ENCODE measurements around the gene TMEM120B.

Gene TMEM120B

GRCh38 chr12:121764808-121765207 lies 52.3 kb downstream of the TMEM120B start:
- TF ChIP-seq, protein P1, sequence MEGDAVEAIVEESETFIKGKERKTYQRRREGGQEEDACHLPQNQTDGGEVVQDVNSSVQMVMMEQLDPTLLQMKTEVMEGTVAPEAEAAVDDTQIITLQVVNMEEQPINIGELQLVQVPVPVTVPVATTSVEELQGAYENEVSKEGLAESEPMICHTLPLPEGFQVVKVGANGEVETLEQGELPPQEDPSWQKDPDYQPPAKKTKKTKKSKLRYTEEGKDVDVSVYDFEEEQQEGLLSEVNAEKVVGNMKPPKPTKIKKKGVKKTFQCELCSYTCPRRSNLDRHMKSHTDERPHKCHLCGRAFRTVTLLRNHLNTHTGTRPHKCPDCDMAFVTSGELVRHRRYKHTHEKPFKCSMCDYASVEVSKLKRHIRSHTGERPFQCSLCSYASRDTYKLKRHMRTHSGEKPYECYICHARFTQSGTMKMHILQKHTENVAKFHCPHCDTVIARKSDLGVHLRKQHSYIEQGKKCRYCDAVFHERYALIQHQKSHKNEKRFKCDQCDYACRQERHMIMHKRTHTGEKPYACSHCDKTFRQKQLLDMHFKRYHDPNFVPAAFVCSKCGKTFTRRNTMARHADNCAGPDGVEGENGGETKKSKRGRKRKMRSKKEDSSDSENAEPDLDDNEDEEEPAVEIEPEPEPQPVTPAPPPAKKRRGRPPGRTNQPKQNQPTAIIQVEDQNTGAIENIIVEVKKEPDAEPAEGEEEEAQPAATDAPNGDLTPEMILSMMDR (IDR thresholded peaks at IDR 0.05; ENCODE audit: insufficient read depth, low read length, poor library complexity, severe bottlenecking) = no peak
- peaks cover 2% of the 10 kb centered on the region for H3K36me3 ChIP-seq (ENCODE audit: control insufficient read depth, insufficient read depth, low read length)
- no peak for DNase-seq (ENCODE audit: extremely low read depth, insufficient read length)

GRCh38 chr12:121765573-121765972 lies 53.0 kb downstream of the TMEM120B start:
- TF ChIP-seq, protein P1 (IDR thresholded peaks at IDR 0.05; ENCODE audit: insufficient read depth, low read length, poor library complexity, severe bottlenecking) = no peak
- no peaks in the 10 kb centered on the region for H3K27me3 ChIP-seq (replicated peaks; ENCODE audit: control insufficient read depth, insufficient read depth, low read length)
- H3K4me3 ChIP-seq (replicated peaks; ENCODE audit: low read depth, low read length) = no peak overlapping the region
- peaks cover 2% of the 10 kb centered on the region for H3K36me3 ChIP-seq (ENCODE audit: control insufficient read depth, insufficient read depth, low read length)
- DNase-seq (ENCODE audit: extremely low read depth, insufficient read length) = no peak

More at GRCh38 chr12:121764808-121765207, 52.3 kb downstream of the TMEM120B start:
- no peaks in the 10 kb centered on the region for H3K27me3 ChIP-seq (replicated peaks; ENCODE audit: control insufficient read depth, insufficient read depth, low read length)
- H3K4me3 ChIP-seq (replicated peaks; ENCODE audit: low read depth, low read length) = no peak overlapping the region

DNA sequence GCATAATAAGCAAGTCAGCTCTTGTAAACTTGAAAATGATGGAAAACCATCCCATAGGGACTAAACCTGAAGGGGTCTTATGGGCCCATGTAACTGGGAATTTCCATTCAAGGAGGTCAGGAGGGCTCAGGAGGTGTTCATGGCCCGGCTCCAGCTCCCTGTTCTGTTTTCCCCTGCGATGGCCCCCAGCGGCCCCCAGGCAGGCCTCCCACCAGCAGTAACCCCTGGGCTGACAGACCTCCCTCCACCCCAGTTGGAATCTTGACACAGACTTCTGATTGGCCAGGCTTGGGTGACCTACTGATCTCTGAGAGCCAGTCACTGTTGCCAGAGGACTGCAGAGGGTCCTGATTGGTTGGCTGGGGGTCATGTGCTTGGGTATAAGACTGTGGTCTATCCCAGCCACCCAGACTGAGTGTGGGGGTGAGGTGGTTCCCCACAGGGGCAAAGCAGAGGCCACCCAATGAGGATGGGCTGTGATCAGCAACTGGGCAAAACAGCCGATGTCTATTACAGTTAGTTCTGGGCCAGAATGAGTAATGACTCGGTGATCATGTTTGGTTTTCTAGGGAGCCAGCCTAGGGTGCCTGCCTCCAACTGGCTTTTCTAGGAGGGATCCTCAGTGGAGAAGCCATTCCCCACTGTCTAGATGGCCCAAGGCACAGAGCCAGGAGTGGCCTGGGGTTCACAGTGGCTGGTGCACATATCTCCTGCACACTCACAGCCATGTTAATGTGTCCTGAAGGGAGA lies 53.9 kb downstream of the TMEM120B start:
- TF ChIP-seq, protein P1 (IDR thresholded peaks at IDR 0.05; ENCODE audit: insufficient read depth, low read length, poor library complexity, severe bottlenecking) = no peak
- Histone ChIP-seq H3K36me3 (ENCODE audit: control insufficient read depth, insufficient read depth, low read length) (peaks cover 2% of the 10 kb centered on the region), H3K4me3 (replicated peaks; ENCODE audit: low read depth, low read length) (no peak overlapping the region), H3K27me3 (replicated peaks; ENCODE audit: control insufficient read depth, insufficient read depth, low read length) (no peaks in the 10 kb centered on the region)
- DNase-seq (ENCODE audit: extremely low read depth, insufficient read length) = no peak

DNA sequence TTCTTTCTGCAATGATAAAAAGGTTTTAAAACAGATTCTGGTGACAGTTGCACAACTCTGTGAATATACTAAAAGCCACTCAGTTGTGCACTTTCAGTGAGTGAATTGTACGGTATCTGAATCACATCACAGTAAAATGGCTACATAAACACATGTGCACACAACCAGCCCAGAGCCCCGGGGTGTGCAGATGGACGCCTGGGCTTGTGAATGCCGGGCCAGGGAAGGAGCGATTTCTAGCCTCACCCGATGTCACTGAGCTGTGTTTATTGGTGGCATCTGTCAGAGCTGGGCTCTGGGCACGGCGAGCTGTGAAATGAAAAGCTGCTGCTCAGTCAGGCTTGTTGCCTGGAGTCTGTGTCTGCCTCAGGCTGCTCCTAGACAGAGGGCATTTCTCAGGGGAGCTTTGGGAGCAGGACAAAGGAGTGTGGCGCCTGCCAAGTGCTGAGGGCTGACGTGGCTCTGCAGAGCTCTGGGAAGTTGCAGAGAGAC lies 55.0 kb downstream of the TMEM120B start:
- Histone ChIP-seq H3K4me3 (replicated peaks; ENCODE audit: low read depth, low read length) (no peak overlapping the region), H3K27me3 (replicated peaks; ENCODE audit: control insufficient read depth, insufficient read depth, low read length) (no peaks in the 10 kb centered on the region), H3K36me3 (ENCODE audit: control insufficient read depth, insufficient read depth, low read length) (peaks cover 2% of the 10 kb centered on the region)
- no peak for DNase-seq (ENCODE audit: extremely low read depth, insufficient read length)
- TF ChIP-seq, protein P1 (IDR thresholded peaks at IDR 0.05; ENCODE audit: insufficient read depth, low read length, poor library complexity, severe bottlenecking) = no peak

DNA sequence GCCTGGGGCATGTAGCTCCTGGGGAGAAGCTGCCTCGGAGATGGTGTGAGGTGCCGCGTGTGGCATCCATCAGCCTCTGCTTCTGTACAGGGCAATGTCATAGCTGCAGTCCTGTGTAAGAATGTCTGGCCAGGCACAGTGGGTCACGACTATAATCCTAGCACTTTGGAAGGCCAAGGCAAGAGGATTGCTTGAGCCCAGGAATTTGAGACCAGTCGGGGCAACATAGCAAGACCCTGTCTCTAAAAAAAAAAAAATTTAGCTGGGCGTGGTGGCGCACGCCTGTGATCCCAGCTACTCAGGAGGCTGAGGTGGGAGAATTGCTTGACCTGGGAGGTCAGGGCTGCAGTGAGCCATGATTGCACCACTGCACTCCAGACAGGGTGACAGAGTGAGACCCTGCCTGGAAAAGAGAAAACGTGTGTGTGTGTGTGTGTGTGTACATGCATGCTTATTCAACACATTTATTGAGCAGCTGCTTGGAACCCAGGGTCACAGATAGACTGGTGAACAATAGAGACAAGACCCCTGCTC lies 56.8 kb downstream of the TMEM120B start:
- H3K27me3 ChIP-seq (replicated peaks; ENCODE audit: control insufficient read depth, insufficient read depth, low read length) = no peaks in the 10 kb centered on the region
- TF ChIP-seq, protein P1 (IDR thresholded peaks at IDR 0.05; ENCODE audit: insufficient read depth, low read length, poor library complexity, severe bottlenecking) = no peak
- DNase-seq (ENCODE audit: extremely low read depth, insufficient read length) = no peak
- H3K36me3 ChIP-seq (ENCODE audit: control insufficient read depth, insufficient read depth, low read length) = peaks cover 2% of the 10 kb centered on the region
- H3K4me3 ChIP-seq (replicated peaks; ENCODE audit: low read depth, low read length) = no peak overlapping the region
